Measurements from ENCODE around the gene PARP3.
A peak's percentile ranks its signal among the peaks of the same experiment; 100 is the strongest.

Gene PARP3

GRCh38 chr3:51982352-51982837 lies 40.2 kb downstream of the PARP3 start:
- TF ChIP-seq CTCF (IDR thresholded peaks at IDR 0.05; ENCODE audit: low read depth, low read length, missing control alignments), result peak; percentile 80
- DNase-seq (ENCODE audit: low read depth), result no peak
- H3K4me3 ChIP-seq (ENCODE audit: low read depth, low read length), result peak overlapping the region; percentile 63

GRCh38 chr3:51982838-51983577 lies 40.8 kb downstream of the PARP3 start, which contains the start of gene ACY1:
TSS of gene ACY1 (plus strand) at chr3:51983535. CDS start at chr3:51984065, 530 bp downstream.
- TF ChIP-seq CTCF (IDR thresholded peaks at IDR 0.05; ENCODE audit: low read depth, low read length, missing control alignments), result no peak
- peak within 1 kb of the TSS; percentile 63 for H3K4me3 ChIP-seq (ENCODE audit: low read depth, low read length)
- DNase-seq (ENCODE audit: low read depth), result peak; percentile 34

GRCh38 chr3:51983578-51984268 lies 41.6 kb downstream of the PARP3 start:
- no peak for TF ChIP-seq CTCF (IDR thresholded peaks at IDR 0.05; ENCODE audit: low read depth, low read length, missing control alignments)
- no peak for DNase-seq (ENCODE audit: low read depth)

GRCh38 chr3:51984269-51984647 lies 42.1 kb downstream of the PARP3 start:
- no peak overlapping the region for H3K4me3 ChIP-seq (ENCODE audit: low read depth, low read length)
- no peak for TF ChIP-seq CTCF (IDR thresholded peaks at IDR 0.05; ENCODE audit: low read depth, low read length, missing control alignments)
- no peak for DNase-seq (ENCODE audit: low read depth)

More at GRCh38 chr3:51983578-51984268, 41.6 kb downstream of the PARP3 start:
- peak overlapping the region; percentile 63 for H3K4me3 ChIP-seq (ENCODE audit: low read depth, low read length)

- no peak for TF ChIP-seq CTCF (IDR thresholded peaks at IDR 0.05; ENCODE audit: low read depth, low read length, missing control alignments)
- H3K4me3 ChIP-seq (ENCODE audit: low read depth, low read length), result no peak overlapping the region
- DNase-seq (ENCODE audit: low read depth), result no peak
These were observed 42.9 kb downstream of the PARP3 start for GRCh38 chr3:51985063-51985462.

- no peak overlapping the region for H3K4me3 ChIP-seq (ENCODE audit: low read depth, low read length)
- DNase-seq (ENCODE audit: low read depth), result no peak
- TF ChIP-seq CTCF (IDR thresholded peaks at IDR 0.05; ENCODE audit: low read depth, low read length, missing control alignments), result no peak
These were observed 44.1 kb downstream of the PARP3 start for GRCh38 chr3:51986010-51986947.
